Measurements from ENCODE around the gene ZNFX1. TPM values are rescaled to one million over a fixed set of nuclear protein-coding genes. Genes with fewer than 3 reads are reported as not detected.

Gene ZNFX1
- total RNA-seq, 1 donor from 2014 or later: 6.9 TPM

DNA sequence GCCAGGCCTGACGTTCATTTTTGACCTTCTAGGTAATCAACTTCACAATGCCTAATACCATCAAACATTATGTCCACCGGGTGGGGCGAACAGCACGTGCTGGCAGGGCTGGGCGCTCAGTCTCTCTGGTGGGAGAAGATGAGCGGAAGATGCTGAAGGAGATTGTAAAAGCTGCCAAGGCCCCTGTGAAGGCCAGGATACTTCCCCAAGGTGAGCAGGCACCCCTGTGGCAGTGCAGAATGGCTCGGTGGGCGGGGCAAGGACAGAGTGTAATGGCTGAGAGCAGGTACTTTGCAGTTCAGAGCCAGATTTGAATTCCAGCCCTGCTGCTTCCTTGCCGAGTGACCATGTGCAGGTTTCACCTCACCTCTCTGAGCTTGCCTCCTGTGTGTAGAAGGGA is 41.6 kb downstream of the ZNFX1 start:
- DNase-seq (ENCODE audit: low spot score): no peak
- Mint-ChIP-seq H3K36me3 (peaks cover 37% of the 10 kb centered on the region), H3K27ac (no peak overlapping the region)

DNA sequence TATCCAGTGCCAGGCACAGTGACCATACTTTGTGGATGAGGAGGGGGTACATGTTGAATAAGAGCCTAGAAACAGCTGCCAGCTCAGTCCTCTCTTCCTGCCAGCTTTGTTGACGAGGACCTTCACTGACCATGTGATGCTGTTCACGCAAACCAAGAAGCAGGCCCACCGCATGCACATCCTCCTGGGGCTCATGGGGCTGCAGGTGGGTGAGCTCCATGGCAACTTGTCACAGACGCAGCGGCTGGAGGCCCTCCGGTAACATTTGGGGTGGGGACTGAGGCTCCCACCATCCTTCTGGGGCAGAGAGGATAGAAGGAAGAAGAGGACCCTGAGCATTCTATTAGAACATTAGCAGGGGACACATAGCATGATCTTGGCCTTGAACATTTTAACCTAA is 43.0 kb downstream of the ZNFX1 start:
- peaks cover 30% of the 10 kb centered on the region for H3K36me3 Mint-ChIP-seq
- no peak overlapping the region for H3K27ac Mint-ChIP-seq
- no peak for DNase-seq (ENCODE audit: low spot score)
- H3K9me3 Mint-ChIP-seq: no peaks in the 10 kb centered on the region
- H3K4me3 Mint-ChIP-seq: no peak overlapping the region
- Histone ChIP-seq H3K27me3 (no peaks in the 10 kb centered on the region), H3K27ac (no peak overlapping the region), H3K4me1 (peaks cover 5% of the 10 kb centered on the region), H4K20me1 (ENCODE audit: low read depth) (no peaks in the 10 kb centered on the region), H3K4me2 (no peak overlapping the region), H3K79me2 (ENCODE audit: low read depth) (no peaks in the 10 kb centered on the region), H2AFZ (replicated peaks) (no peak overlapping the region), H3K9ac (no peak overlapping the region), H3K4me3 (no peak overlapping the region), H3K36me3 (no peaks in the 10 kb centered on the region), H3K9me3 (ENCODE audit: low read depth) (no peaks in the 10 kb centered on the region), H3F3A (ENCODE audit: low read depth) (peaks cover 21% of the 10 kb centered on the region)
- peaks cover 5% of the 10 kb centered on the region for H3K27me3 Mint-ChIP-seq (ENCODE audit: insufficient read depth, low read depth)
- H3K4me1 Mint-ChIP-seq: peaks cover 5% of the 10 kb centered on the region
- TF ChIP-seq, protein P1, sequence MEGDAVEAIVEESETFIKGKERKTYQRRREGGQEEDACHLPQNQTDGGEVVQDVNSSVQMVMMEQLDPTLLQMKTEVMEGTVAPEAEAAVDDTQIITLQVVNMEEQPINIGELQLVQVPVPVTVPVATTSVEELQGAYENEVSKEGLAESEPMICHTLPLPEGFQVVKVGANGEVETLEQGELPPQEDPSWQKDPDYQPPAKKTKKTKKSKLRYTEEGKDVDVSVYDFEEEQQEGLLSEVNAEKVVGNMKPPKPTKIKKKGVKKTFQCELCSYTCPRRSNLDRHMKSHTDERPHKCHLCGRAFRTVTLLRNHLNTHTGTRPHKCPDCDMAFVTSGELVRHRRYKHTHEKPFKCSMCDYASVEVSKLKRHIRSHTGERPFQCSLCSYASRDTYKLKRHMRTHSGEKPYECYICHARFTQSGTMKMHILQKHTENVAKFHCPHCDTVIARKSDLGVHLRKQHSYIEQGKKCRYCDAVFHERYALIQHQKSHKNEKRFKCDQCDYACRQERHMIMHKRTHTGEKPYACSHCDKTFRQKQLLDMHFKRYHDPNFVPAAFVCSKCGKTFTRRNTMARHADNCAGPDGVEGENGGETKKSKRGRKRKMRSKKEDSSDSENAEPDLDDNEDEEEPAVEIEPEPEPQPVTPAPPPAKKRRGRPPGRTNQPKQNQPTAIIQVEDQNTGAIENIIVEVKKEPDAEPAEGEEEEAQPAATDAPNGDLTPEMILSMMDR (IDR thresholded peaks at IDR 0.05): no peak
- no peak for TF ChIP-seq EZH2 (IDR thresholded peaks at IDR 0.05)

More for the DNA sequence above, 41.6 kb downstream of the ZNFX1 start:
- Mint-ChIP-seq H3K9me3 (no peaks in the 10 kb centered on the region), H3K4me1 (peaks cover 5% of the 10 kb centered on the region), H3K4me3 (no peak overlapping the region), H3K27me3 (ENCODE audit: insufficient read depth, low read depth) (peaks cover 2% of the 10 kb centered on the region)
- H4K20me1 ChIP-seq (ENCODE audit: low read depth): no peaks in the 10 kb centered on the region
- H3K27ac ChIP-seq: no peak overlapping the region
- H3K36me3 ChIP-seq: no peaks in the 10 kb centered on the region
- no peak overlapping the region for H2AFZ ChIP-seq (replicated peaks)
- peaks cover 21% of the 10 kb centered on the region for H3F3A ChIP-seq (ENCODE audit: low read depth)
- no peaks in the 10 kb centered on the region for H3K9me3 ChIP-seq (ENCODE audit: low read depth)
- H3K27me3 ChIP-seq: no peaks in the 10 kb centered on the region
- no peak overlapping the region for H3K9ac ChIP-seq
- TF ChIP-seq, protein P1 (IDR thresholded peaks at IDR 0.05): no peak
- TF ChIP-seq EZH2phosphoT487 (IDR thresholded peaks at IDR 0.05) (no peak), EZH2 (IDR thresholded peaks at IDR 0.05) (no peak)
- H3K4me1 ChIP-seq: peaks cover 5% of the 10 kb centered on the region
- no peak overlapping the region for H3K4me2 ChIP-seq
- H3K79me2 ChIP-seq (ENCODE audit: low read depth): no peaks in the 10 kb centered on the region
- no peak overlapping the region for H3K4me3 ChIP-seq

DNA sequence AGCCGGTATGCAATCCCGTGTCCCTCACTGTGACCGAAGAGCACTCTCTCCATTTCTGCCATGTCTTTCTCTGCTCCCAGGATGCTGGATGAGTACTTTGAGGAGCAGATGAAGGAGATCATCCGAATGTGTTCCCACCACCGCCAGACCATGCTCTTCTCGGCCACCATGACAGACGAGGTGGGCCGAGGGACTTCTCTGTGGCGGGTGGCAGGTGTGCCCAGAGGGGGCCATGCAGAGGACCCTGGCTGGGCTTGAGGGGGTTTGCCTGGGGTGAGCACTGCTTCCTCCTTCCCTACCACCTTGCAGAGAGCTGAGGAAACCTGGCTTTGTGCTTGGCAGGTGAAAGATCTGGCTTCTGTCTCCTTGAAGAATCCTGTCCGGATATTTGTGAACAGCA is 44.6 kb downstream of the ZNFX1 start:
- no peak overlapping the region for H3K27ac Mint-ChIP-seq
- no peak for TF ChIP-seq EZH2phosphoT487 (IDR thresholded peaks at IDR 0.05)
- TF ChIP-seq, protein P1 (IDR thresholded peaks at IDR 0.05): no peak
- no peak for TF ChIP-seq EZH2 (IDR thresholded peaks at IDR 0.05)
- Histone ChIP-seq H4K20me1 (ENCODE audit: low read depth) (no peaks in the 10 kb centered on the region), H3K27ac (no peak overlapping the region), H3K9me3 (ENCODE audit: low read depth) (no peaks in the 10 kb centered on the region), H3K4me2 (no peak overlapping the region), H3K9ac (no peak overlapping the region), H3K4me3 (no peak overlapping the region), H3K27me3 (no peaks in the 10 kb centered on the region), H3K4me1 (peaks cover 5% of the 10 kb centered on the region), H3K36me3 (no peaks in the 10 kb centered on the region), H2AFZ (replicated peaks) (no peak overlapping the region), H3F3A (ENCODE audit: low read depth) (peaks cover 21% of the 10 kb centered on the region), H3K79me2 (ENCODE audit: low read depth) (no peaks in the 10 kb centered on the region)
- no peaks in the 10 kb centered on the region for H3K9me3 Mint-ChIP-seq
- no peak overlapping the region for H3K4me3 Mint-ChIP-seq
- DNase-seq (ENCODE audit: low spot score): no peak
- peaks cover 19% of the 10 kb centered on the region for H3K36me3 Mint-ChIP-seq
- H3K27me3 Mint-ChIP-seq (ENCODE audit: insufficient read depth, low read depth): peaks cover 5% of the 10 kb centered on the region
- H3K4me1 Mint-ChIP-seq: peaks cover 5% of the 10 kb centered on the region
